GM12873 (cell line): ENCODE data around the gene SNRPD3.

Source experiments
- TF ChIP-seq, protein P1 (sequence below): IDR thresholded peaks from 2 replicates; pipeline ENCODE4 v1.5.1; 2012; ENCODE audit warnings: low read depth, mild to moderate bottlenecking, moderate library complexity, low read length, control low read depth; ENCODE audit not compliant: insufficient read depth; ENCODE audit errors: missing control alignments

The SNRPD3 gene

DNA sequence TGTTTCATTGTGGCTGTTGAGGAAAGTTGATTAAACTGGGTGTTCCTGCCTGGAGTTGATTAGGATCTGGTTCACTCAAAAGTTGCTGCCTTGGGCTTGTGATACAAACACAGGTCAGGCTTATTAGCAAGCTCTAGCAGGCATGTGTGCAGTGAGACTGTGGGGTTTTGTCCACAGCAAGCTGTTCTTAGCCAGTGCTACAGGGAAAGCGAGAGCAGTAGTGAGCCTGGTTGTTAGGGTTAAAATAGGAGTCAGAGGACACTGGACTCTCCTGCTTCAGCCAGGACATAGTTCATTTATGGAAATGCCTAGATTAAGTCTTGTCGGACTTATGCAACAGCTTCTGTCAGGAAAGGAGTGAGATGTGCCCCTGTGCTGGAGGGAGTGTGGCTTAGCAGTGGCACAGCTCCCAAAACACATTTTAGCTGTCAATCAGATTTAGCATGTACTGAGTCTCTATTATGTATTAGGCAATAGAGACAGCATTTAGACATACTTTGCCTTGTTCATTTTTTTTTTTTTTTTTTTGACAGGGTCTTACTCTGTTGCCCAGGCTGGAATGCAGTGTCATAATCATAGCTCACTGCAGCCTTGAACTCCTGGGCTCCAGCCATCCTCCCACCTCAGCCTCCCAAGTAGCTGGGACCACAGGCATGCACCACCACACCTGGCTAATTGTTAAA lies 8.7 kb downstream of the SNRPD3 start:
- TF ChIP-seq, protein P1, sequence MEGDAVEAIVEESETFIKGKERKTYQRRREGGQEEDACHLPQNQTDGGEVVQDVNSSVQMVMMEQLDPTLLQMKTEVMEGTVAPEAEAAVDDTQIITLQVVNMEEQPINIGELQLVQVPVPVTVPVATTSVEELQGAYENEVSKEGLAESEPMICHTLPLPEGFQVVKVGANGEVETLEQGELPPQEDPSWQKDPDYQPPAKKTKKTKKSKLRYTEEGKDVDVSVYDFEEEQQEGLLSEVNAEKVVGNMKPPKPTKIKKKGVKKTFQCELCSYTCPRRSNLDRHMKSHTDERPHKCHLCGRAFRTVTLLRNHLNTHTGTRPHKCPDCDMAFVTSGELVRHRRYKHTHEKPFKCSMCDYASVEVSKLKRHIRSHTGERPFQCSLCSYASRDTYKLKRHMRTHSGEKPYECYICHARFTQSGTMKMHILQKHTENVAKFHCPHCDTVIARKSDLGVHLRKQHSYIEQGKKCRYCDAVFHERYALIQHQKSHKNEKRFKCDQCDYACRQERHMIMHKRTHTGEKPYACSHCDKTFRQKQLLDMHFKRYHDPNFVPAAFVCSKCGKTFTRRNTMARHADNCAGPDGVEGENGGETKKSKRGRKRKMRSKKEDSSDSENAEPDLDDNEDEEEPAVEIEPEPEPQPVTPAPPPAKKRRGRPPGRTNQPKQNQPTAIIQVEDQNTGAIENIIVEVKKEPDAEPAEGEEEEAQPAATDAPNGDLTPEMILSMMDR = no peak

- TF ChIP-seq, protein P1 = no peak
Observed at GRCh38 chr22:24565077-24565476, 9.3 kb downstream of the SNRPD3 start.

GRCh38 chr22:24566899-24567511 lies 11.2 kb downstream of the SNRPD3 start:
- TF ChIP-seq, protein P1 = no peak

DNA sequence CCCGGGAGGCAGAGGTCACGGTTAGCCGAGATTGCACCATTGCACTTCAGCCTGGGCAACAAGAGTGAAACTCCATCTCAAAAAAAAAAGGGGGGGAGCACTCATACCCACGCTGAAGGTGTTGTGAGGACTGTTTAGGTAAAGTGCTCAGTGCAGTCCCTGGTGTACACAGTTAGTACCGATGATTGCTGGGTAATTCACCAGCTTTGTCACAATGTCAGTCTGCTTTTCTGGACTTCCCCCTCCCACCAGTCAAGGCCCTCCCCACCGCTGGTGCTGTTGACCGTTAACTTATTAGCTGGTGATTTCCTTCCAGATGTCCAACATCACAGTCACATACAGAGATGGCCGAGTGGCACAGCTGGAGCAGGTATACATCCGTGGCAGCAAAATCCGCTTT lies 11.9 kb downstream of the SNRPD3 start:
- TF ChIP-seq, protein P1 = no peak

GRCh38 chr22:24571266-24571665 lies 15.5 kb downstream of the SNRPD3 start:
- TF ChIP-seq, protein P1 = no peak

DNA sequence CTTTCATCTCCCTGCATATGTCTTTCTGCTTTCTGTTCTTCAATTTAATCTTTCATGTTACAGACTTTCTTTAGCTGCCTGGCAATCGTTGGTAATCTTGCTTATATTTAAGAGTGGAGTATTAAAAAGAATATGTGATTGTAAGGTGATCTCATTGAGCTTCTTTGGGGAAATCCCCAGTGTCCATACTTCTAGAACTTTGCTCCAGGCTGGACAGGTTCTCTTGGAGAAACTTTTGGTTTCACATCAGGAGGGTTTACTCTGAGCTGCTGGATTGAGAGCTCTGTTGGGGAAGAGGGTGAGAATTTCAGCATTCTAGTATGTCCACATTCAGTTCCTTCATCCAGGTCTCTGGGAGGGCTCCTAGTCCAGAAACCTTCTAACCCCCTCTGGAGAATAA lies 21.0 kb downstream of the SNRPD3 start:
- TF ChIP-seq, protein P1 = no peak

- TF ChIP-seq, protein P1 = no peak
Observed at GRCh38 chr22:24578355-24579257, 22.8 kb downstream of the SNRPD3 start.
